Breast epithelium (tissue), 3 donors: ENCODE results near the gene RTTN.

Experiments
- CTCF ChIP-seq, 3 donors: fragments of 450-650 bp; IDR thresholded peaks; one replicate each; pipeline ENCODE4 v1.5.1; 2016 to 2017; ENCODE audit warnings: antibody characterized with exemption in 3 of 3, mild to moderate bottlenecking in 3 of 3, moderate library complexity in 3 of 3
- POLR2AphosphoS5 ChIP-seq, 3 donors: sonication (generic); formaldehyde crosslinking; IDR thresholded peaks; one replicate each; pipeline ENCODE4 v1.6.1; 2017; ENCODE audit warnings: antibody characterized with exemption in 3 of 3

- TF ChIP-seq CTCF (IDR thresholded peaks at IDR 0.05) (no peak), POLR2AphosphoS5 (IDR thresholded peaks at IDR 0.05) (no peak)
Measured at GRCh38 chr18:70019991-70020390, 185.5 kb downstream of the RTTN start.
